Naive B cell (primary cell): ENCODE measurements around the gene H3-3A. TPM values are rescaled to one million over a fixed set of nuclear protein-coding genes. Genes with fewer than 3 reads are reported as not detected.

ENCODE experiments used
- ATAC-seq, 2 donors: fragments of 150-1000 bp; cut with Tn5 transposase; 2 replicates each; pipeline ENCODE4 v1.10.0; 2021; ENCODE audit warnings: low read depth in 2 of 2, mild to moderate bottlenecking in 2 of 2, moderate library complexity in 2 of 2
- DNase-seq: peaks from one replicate; pipeline ENCODE4 v3.0.0; 2022
- H3K27ac Mint-ChIP-seq, 6 donors: one replicate each; pipeline ENCODE4 v1.8.0; 2020 to 2022; ENCODE audit warnings: mild to moderate bottlenecking in 6 of 6, mixed read lengths in 6 of 6, moderate library complexity in 5 of 6, inconsistent platforms in 2 of 6
- H3K27me3 Mint-ChIP-seq, 3 donors: one replicate each; pipeline ENCODE4 v1.8.0; 2021 to 2022; ENCODE audit warnings: mixed read lengths in 3 of 3, mild to moderate bottlenecking in 1 of 3
- H3K36me3 Mint-ChIP-seq, 2 donors: one replicate each; pipeline ENCODE4 v1.8.0; 2020 to 2022; ENCODE audit warnings: mixed read lengths in 2 of 2, inconsistent platforms in 1 of 2, mild to moderate bottlenecking in 1 of 2
- H3K4me1 Mint-ChIP-seq, 3 donors: one replicate each; pipeline ENCODE4 v1.8.0; 2020 to 2022; ENCODE audit warnings: mixed read lengths in 3 of 3, inconsistent platforms in 1 of 3, mild to moderate bottlenecking in 1 of 3, moderate library complexity in 1 of 3
- H3K4me3 Mint-ChIP-seq, 8 donors: one replicate each; pipeline ENCODE4 v1.8.0; 2020 to 2022; ENCODE audit warnings: mild to moderate bottlenecking in 8 of 8, mixed read lengths in 8 of 8, moderate library complexity in 8 of 8, inconsistent platforms in 2 of 8
- H3K9me3 Mint-ChIP-seq, 7 donors: one replicate each; pipeline ENCODE4 v1.8.0; 2020 to 2022; ENCODE audit warnings: mixed read lengths in 7 of 7, mild to moderate bottlenecking in 5 of 7, inconsistent platforms in 2 of 7, moderate library complexity in 1 of 7
- polyA plus RNA-seq, 6 donors: library from polyadenylated mRNA; unstranded; fragments of 300-500 nt; fragmentation: Illumina TruSeq; gene quantifications; one replicate each; pipeline ENCODE4 v1.2.3, GENCODE V29; 2021; ENCODE audit warnings: low read depth in 6 of 6

The H3-3A gene
- polyA plus RNA-seq, 6 donors from 2014 or later: 1,065 to 1,461 (median 1,242) TPM

DNA sequence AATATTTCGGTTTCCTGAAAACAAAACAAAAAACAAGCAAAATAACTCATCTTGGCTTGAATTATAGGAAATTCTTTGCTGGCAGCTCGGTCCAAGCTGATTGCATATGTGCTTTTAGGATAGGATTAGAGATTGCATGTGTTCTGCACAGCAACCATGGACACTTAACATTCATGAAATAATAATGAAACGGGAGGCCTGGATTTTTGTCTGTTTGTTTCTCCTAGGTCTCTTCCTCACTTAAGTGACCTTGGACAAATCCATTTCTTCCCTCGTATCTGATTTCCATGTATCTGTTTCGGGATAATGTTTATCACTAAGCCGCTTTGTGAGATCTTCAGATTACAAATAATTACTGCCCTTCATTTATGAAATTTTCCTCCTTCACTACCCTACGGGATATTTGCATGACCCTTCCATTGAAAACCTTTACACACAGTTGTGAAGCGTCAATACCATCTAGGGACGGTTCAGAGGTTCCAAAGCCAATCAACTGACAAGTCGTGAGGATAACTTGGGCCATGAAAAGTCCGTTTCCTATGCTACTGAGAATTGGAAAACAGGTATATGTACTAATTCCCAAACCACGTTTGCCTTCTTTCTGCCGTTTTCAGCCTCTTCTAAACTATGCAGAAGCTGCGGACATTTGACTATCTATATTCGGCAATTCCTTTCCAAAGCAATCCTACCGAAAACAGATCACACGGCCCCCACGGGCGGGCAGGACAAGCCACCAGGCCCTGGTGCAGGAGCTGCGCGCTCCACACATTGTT is 1.3 kb upstream of the H3-3A start:
- H3K4me1 Mint-ChIP-seq: peaks cover 34 to 44% (median 40%) of the 10 kb centered on the region in 3 donors
- peak overlapping the region; percentile 95 to 99 (median 96) for H3K27ac Mint-ChIP-seq
- H3K36me3 Mint-ChIP-seq: peaks cover 27 to 33% of the 10 kb centered on the region in 2 donors
- DNase-seq (no peak), ATAC-seq (no peak)
- peak overlapping the region; percentile 91 to 99 (median 94) for H3K4me3 Mint-ChIP-seq
- H3K27me3 Mint-ChIP-seq: no peaks in the 10 kb centered on the region
- H3K9me3 Mint-ChIP-seq: no peaks in the 10 kb centered on the region

GRCh38 chr1:226061841-226062557 is 517 bp upstream of the H3-3A start:
- H3K9me3 Mint-ChIP-seq: no peaks in the 10 kb centered on the region
- ATAC-seq (peak; percentile 35 to 57), DNase-seq (no peak)
- H3K27me3 Mint-ChIP-seq: no peaks in the 10 kb centered on the region
- peaks cover 39 to 50% (median 43%) of the 10 kb centered on the region in 3 donors for H3K4me1 Mint-ChIP-seq
- peak overlapping the region; percentile 94 to 100 (median 99) for H3K4me3 Mint-ChIP-seq
- peaks cover 24 to 33% of the 10 kb centered on the region in 2 donors for H3K36me3 Mint-ChIP-seq
- H3K27ac Mint-ChIP-seq: peak overlapping the region; percentile 95 to 99 (median 96)

GRCh38 chr1:226063224-226063976 is 884 bp downstream of the H3-3A start:
- Mint-ChIP-seq H3K27ac (peak overlapping the region; percentile 99 to 100 (median 100)), H3K36me3 (peaks cover 21 to 30% of the 10 kb centered on the region in 2 donors), H3K4me3 (peak overlapping the region; percentile 98 to 100 (median 100)), H3K27me3 (no peaks in the 10 kb centered on the region), H3K9me3 (no peaks in the 10 kb centered on the region), H3K4me1 (peaks cover 44 to 59% (median 50%) of the 10 kb centered on the region in 3 donors)
- DNase-seq (peak; percentile 66), ATAC-seq (peak; percentile 20 to 27)

DNA sequence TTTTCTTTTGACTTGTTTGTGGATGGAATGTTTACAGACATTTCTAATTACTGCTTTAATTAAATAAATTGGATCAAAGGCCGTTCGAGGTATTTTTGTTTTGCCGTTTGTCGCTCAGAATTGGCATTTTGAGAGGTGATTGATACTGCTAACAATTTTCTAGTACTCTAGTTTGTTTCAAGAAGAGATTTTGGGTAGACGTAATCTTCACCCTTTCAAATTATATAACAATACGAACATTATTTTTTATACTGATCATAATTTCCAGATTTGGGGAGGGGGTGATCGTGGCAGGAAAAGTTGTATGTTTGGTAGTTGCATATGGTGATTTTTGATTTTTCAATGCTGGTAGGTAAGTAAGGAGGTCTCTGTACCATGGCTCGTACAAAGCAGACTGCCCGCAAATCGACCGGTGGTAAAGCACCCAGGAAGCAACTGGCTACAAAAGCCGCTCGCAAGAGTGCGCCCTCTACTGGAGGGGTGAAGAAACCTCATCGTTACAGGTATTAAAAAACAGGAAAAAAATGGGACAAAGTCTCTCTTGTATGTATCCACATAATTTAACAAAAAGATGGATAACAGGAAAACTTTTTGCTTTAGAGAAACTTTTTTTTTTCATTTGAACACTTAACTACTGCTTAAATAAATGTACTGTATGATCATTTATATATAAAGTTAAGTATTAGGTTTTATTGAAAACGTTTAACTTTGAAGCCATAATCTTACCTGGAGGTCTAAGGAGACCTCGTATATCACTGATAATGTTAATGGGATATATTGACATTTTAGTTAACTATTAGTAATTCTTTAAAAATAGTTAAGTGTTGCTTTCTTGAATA is 1.7 kb downstream of the H3-3A start:
- no peaks in the 10 kb centered on the region for H3K9me3 Mint-ChIP-seq
- peak in 1 of 2 donors; percentile 5 for ATAC-seq
- no peaks in the 10 kb centered on the region for H3K27me3 Mint-ChIP-seq
- DNase-seq: peak; percentile 41
- H3K4me3 Mint-ChIP-seq: peak overlapping the region; percentile 98 to 100 (median 100)
- H3K4me1 Mint-ChIP-seq: peaks cover 45 to 60% (median 55%) of the 10 kb centered on the region in 3 donors
- H3K27ac Mint-ChIP-seq: peak overlapping the region; percentile 99 to 100 (median 100)
- H3K36me3 Mint-ChIP-seq: peaks cover 21 to 23% of the 10 kb centered on the region in 2 donors

GRCh38 chr1:226064816-226065248 is 2.3 kb downstream of the H3-3A start:
- peaks cover 46 to 63% (median 60%) of the 10 kb centered on the region in 3 donors for H3K4me1 Mint-ChIP-seq
- DNase-seq (peak; percentile 45), ATAC-seq (peak; percentile 9 to 12)
- peak overlapping the region; percentile 58 to 100 (median 90) for H3K27ac Mint-ChIP-seq
- peaks cover 16 to 26% of the 10 kb centered on the region in 2 donors for H3K36me3 Mint-ChIP-seq
- no peaks in the 10 kb centered on the region for H3K27me3 Mint-ChIP-seq
- H3K4me3 Mint-ChIP-seq: peak overlapping the region; percentile 82 to 100 (median 88)
- no peaks in the 10 kb centered on the region for H3K9me3 Mint-ChIP-seq

DNA sequence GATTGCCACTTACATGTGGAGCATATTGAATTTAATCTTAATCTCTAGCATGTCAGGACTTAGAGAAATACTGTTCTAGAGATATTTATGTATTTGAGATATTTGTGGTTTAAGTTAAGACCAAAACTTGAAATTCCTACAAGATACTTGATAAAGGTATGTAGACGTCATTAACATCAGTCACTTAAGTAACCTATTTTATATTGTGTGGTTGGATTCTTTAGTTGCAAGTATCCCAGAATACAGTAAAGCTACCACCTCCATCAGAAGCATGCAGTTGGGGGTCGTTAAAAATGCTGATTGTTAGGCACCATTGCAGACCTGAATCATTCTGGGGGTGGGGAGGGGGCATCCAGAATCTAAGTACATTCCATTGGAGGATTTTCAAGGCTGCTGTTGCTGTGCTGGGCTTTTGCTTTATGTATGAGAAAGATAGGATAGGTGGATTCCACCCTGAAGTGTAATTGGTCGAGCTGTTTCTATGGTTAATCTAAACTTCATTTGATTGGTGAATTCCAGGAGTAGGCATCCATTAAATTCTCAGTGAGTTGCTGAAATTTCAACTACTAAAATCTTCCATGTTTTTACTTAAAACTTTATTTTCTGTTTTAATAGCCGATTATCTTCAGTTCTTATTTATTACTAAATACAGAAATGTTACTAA is 4.0 kb downstream of the H3-3A start:
- Mint-ChIP-seq H3K27me3 (no peaks in the 10 kb centered on the region), H3K4me1 (peaks cover 45 to 61% (median 59%) of the 10 kb centered on the region in 3 donors), H3K9me3 (no peaks in the 10 kb centered on the region), H3K27ac (peak overlapping the region in 4 of 6 donors; percentile 6 to 99 (median 46)), H3K36me3 (peaks cover 19 to 30% of the 10 kb centered on the region in 2 donors), H3K4me3 (peak overlapping the region in 7 of 8 donors; percentile 15 to 99 (median 70))
- DNase-seq (no peak), ATAC-seq (no peak)

DNA sequence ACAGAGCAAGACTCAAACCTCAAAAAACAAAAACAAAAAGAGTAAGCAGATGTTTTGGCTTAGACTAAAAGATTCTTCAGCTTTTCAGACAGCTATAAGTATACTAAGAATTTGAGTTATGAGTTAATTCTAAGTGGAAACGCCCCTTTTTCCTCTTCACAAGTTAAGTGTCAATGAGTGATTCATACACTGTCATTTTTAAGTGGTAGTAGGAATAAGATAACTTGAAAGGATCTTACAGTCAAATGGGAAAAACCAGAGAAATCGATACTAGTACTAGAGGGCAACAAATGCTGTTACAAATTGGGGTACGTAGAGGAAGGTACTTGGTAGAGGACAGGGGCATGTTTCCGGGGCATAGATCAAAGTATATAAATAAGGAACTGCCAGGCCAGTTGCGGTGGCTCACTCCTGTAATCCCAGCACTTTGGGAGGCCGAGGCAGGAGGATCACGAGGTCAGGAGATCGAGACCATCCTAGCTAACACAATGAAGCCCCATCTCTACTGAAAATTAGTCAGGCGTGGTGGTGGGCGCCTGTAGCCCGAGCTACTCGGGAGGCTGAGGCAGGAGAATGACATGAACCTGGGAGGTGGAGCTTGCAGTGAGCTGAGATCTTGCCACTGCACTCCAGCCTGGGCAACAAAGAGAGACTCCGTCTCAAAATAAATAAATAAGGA is 7.4 kb downstream of the H3-3A start:
- H3K9me3 Mint-ChIP-seq: no peaks in the 10 kb centered on the region
- H3K4me3 Mint-ChIP-seq: peak overlapping the region in 1 of 8 donors; percentile 6
- ATAC-seq (no peak), DNase-seq (no peak)
- H3K4me1 Mint-ChIP-seq: peaks cover 35 to 58% (median 46%) of the 10 kb centered on the region in 3 donors
- peak overlapping the region in 5 of 6 donors; percentile 4 to 91 (median 74) for H3K27ac Mint-ChIP-seq
- no peaks in the 10 kb centered on the region for H3K27me3 Mint-ChIP-seq
- peaks cover 20 to 25% of the 10 kb centered on the region in 2 donors for H3K36me3 Mint-ChIP-seq

GRCh38 chr1:226072347-226072746 is 9.8 kb downstream of the H3-3A start:
- peaks cover 20 to 39% (median 28%) of the 10 kb centered on the region in 3 donors for H3K4me1 Mint-ChIP-seq
- ATAC-seq (no peak), DNase-seq (no peak)
- H3K4me3 Mint-ChIP-seq: no peak overlapping the region
- no peaks in the 10 kb centered on the region for H3K9me3 Mint-ChIP-seq
- no peaks in the 10 kb centered on the region for H3K27me3 Mint-ChIP-seq
- peak overlapping the region in 1 of 6 donors; percentile 49 for H3K27ac Mint-ChIP-seq
- H3K36me3 Mint-ChIP-seq: peaks cover 15% of the 10 kb centered on the region in 2 donors

- DNase-seq (no peak), ATAC-seq (peak in 1 of 2 donors; percentile 22)
- Mint-ChIP-seq H3K4me1 (peaks cover 14 to 29% (median 22%) of the 10 kb centered on the region in 3 donors), H3K9me3 (no peaks in the 10 kb centered on the region), H3K4me3 (peak overlapping the region in 1 of 8 donors; percentile 18), H3K27me3 (no peaks in the 10 kb centered on the region), H3K27ac (peak overlapping the region; percentile 16 to 86 (median 34)), H3K36me3 (peaks cover 14 to 15% of the 10 kb centered on the region in 2 donors)
These were observed 10.9 kb downstream of the H3-3A start for GRCh38 chr1:226073184-226073950.

GRCh38 chr1:226074046-226074445 is 11.5 kb downstream of the H3-3A start:
- Mint-ChIP-seq H3K4me3 (peak overlapping the region in 1 of 8 donors; percentile 18), H3K27me3 (no peaks in the 10 kb centered on the region)

DNA sequence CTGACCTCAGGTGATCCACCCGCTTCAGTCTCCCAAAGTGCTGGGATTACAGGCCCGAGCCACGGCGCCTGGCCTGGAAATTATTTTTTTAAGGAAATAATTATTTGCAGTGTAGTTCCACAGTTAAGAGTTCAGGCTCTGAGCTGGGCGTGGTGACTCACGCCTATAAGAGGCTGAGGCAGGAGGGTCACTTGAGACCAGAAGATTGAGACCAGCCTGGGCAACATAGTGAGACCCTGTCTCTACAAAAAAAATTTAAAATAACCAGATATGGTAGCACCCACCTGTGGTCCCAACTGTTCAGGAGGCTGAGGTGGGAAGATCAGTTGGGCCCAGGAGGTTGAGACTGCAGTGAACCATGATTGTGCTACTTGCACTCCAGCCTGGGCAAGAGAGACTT is 13.9 kb downstream of the H3-3A start:
- no peaks in the 10 kb centered on the region for H3K27me3 Mint-ChIP-seq
- H3K9me3 Mint-ChIP-seq: no peaks in the 10 kb centered on the region
- ATAC-seq (no peak), DNase-seq (no peak)
- H3K4me3 Mint-ChIP-seq: no peak overlapping the region
- H3K36me3 Mint-ChIP-seq: peaks cover 5 to 8% of the 10 kb centered on the region in 2 donors
- peaks cover 0 to 9% (median 4%) of the 10 kb centered on the region in 3 donors for H3K4me1 Mint-ChIP-seq
- H3K27ac Mint-ChIP-seq: peak overlapping the region in 4 of 6 donors; percentile 39 to 84 (median 60)

More at GRCh38 chr1:226074046-226074445, 11.5 kb downstream of the H3-3A start:
- Mint-ChIP-seq H3K4me1 (peaks cover 9 to 25% (median 17%) of the 10 kb centered on the region in 3 donors), H3K36me3 (peaks cover 9 to 15% of the 10 kb centered on the region in 2 donors), H3K9me3 (no peaks in the 10 kb centered on the region), H3K27ac (peak overlapping the region in 5 of 6 donors; percentile 4 to 86 (median 39))
- ATAC-seq: no peak
- DNase-seq: no peak
